Ovary (tissue), 9 donors: ENCODE results near the gene KRT39. TPM values are rescaled to one million over a fixed set of nuclear protein-coding genes. Genes with fewer than 3 reads are reported as not detected.

ENCODE experiments used
- DNase-seq, 5 donors: peaks; one replicate each; pipeline ENCODE4 v3.0.0-alpha.2; 2019 to 2020
- H3K27ac ChIP-seq, 2 donors: fragments of 200-600 bp; one replicate each; pipeline versions ENCODE4 v1.5.1 to v1.8.0; 2019 to 2022
- H3K27me3 ChIP-seq: fragments of 200-600 bp; one replicate; pipeline ENCODE4 v1.8.0; 2022
- H3K36me3 ChIP-seq: fragments of 200-600 bp; sonication (generic); one replicate; pipeline ENCODE4 v1.5.1; 2019
- H3K4me1 ChIP-seq: one replicate; pipeline ENCODE4 v1.8.1; 2013; ENCODE audit warnings: mild to moderate bottlenecking, moderate library complexity; ENCODE audit not compliant: insufficient read depth
- H3K4me3 ChIP-seq: fragments of 200-600 bp; sonication (generic); one replicate; pipeline ENCODE4 v1.5.1; 2017
- H3K9me3 ChIP-seq, 2 donors: fragments of 200-600 bp in 1 of 2; sonication (generic) in 1 of 2; one replicate each; pipeline versions ENCODE4 v1.5.1 to v1.8.1; 2013 to 2019; ENCODE audit warnings: mild to moderate bottlenecking in 1 of 2, moderate library complexity in 1 of 2
- EP300 ChIP-seq: sonication (generic); formaldehyde crosslinking; IDR thresholded peaks from one replicate; pipeline ENCODE4 v1.6.1; 2017; ENCODE audit warnings: antibody characterized with exemption
- POLR2A ChIP-seq: fragments of 450-650 bp; IDR thresholded peaks from one replicate; pipeline ENCODE4 v1.6.1; 2017; ENCODE audit warnings: antibody characterized with exemption, mild to moderate bottlenecking, moderate library complexity
- WGBS, 3 donors: extraction: QIAGEN DNeasy Blood & Tissue Kit in 1 of 3; methylation state at CpG; one replicate each; pipeline versions ENCODE4 v1.1.5 to v1.1.7; 2013 to 2017; 5-methylcytosine and 5-hydroxymethylcytosine counted together
- intact Hi-C, 4 donors: fragments of 100-400 bp; cut with DNase I; formaldehyde crosslinking; loops; one replicate each; pipeline versions ENCODE4 v1.11.0 to v1.15.1; 2022 to 2023
- polyA plus RNA-seq, 2 donors: library from polyadenylated mRNA; stranded (reverse); fragments of 200-250 nt in 1 of 2; fragments of 350-450 nt in 1 of 2; fragmentation: Illumina TruSeq in 1 of 2; extraction: RNeasy Lipid Tissue Mini Kit (QIAGEN cat#74804) in 1 of 2; gene quantifications; one replicate each; pipeline ENCODE4 v1.2.3, GENCODE V29; 2013 to 2014
- total RNA-seq, 7 donors: library from RNA; depleted of rRNA in 2 of 7; stranded (reverse); fragments of >200 nt in 2 of 7; fragmentation: NEBNext Ultra II Directional in 3 of 7; extraction: Animal tissue kit (Norgen Biotek cat#: 25700) in 3 of 7; gene quantifications; one replicate each; pipeline versions ENCODE4 v1.1.0 to v1.2.4, GENCODE V29; 2016 to 2023
- TF ChIP-seq, protein P1 (sequence below), 3 donors: fragments of 450-650 bp in 2 of 3; fragments of 200-600 bp in 1 of 3; IDR thresholded peaks; one replicate each; pipeline versions ENCODE4 v1.5.1 to v1.8.0; 2016 to 2022; ENCODE audit warnings: antibody characterized with exemption in 3 of 3, mild to moderate bottlenecking in 1 of 3
- donor health status: DM: no; HTN: no; CAD: no; lungs with moderate emphysema.
- donor health status: DM: no; HTN: no; CAD: no.
- donor health status: Bipolar disorder and iron deficiency.
- donor health status: DM: yes; HTN: yes; CAD: no.
- donor health status: DM: no; HTN: no; CAD: no.
- donor health status: DM: yes; HTN: yes; CAD: no.

Gene KRT39
- total and polyA plus RNA-seq, 9 donors = 0.69 TPM; not detected in 8

DNA sequence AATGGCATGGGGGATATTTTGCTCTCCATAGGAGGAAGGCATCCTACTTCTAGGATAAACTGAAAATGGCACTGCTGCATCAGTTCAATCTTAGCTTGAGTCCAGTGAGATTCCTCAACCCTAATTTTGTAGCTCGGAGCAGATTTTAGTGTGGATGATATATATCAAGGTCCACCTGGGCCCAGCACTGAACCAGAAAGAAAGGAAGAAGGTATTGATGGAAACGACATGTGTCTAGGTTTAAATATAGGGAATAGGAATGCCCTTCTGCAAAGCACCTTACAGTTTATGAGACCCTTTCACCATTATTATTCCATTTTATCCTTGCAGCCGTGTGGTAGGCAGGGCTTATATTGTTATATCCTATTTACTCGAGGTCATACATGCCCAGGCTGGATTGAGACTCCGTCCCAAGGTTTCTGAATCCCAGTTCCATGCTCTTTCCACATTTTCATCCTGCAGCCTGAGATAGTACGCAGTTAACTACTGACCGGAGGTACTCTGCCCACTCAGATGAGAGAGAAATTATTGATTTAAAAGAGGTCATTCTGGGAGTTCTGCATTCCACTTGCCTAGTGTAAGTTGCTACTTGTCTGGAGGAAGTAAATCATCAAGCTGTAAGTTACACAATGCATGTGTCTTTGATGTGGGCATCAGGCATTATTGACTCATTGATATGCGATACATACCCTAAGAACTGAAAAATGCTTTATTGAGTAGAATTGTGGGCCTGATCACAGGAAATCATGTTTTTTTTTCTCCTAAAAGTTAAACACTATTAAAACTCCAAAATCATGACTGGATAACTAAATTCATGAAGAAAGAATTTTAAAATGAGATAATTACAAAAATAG, 10.1 kb downstream of the KRT39 start:
- no peaks in the 10 kb centered on the region for H3K27me3 ChIP-seq
- H3K9me3 ChIP-seq = no peaks in the 10 kb centered on the region
- WGBS, 3 donors = 55 to 68% (median 60%) methylated on average over 8 of the region's 8 CpGs
- H3K27ac ChIP-seq = no peak overlapping the region
- no peak for DNase-seq
- no peak overlapping the region for H3K4me3 ChIP-seq
- H3K36me3 ChIP-seq = no peaks in the 10 kb centered on the region
- no peaks in the 10 kb centered on the region for H3K4me1 ChIP-seq
- TF ChIP-seq, protein P1, sequence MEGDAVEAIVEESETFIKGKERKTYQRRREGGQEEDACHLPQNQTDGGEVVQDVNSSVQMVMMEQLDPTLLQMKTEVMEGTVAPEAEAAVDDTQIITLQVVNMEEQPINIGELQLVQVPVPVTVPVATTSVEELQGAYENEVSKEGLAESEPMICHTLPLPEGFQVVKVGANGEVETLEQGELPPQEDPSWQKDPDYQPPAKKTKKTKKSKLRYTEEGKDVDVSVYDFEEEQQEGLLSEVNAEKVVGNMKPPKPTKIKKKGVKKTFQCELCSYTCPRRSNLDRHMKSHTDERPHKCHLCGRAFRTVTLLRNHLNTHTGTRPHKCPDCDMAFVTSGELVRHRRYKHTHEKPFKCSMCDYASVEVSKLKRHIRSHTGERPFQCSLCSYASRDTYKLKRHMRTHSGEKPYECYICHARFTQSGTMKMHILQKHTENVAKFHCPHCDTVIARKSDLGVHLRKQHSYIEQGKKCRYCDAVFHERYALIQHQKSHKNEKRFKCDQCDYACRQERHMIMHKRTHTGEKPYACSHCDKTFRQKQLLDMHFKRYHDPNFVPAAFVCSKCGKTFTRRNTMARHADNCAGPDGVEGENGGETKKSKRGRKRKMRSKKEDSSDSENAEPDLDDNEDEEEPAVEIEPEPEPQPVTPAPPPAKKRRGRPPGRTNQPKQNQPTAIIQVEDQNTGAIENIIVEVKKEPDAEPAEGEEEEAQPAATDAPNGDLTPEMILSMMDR (IDR thresholded peaks at IDR 0.05) = no peak
- intact Hi-C loops = no loop called here

DNA sequence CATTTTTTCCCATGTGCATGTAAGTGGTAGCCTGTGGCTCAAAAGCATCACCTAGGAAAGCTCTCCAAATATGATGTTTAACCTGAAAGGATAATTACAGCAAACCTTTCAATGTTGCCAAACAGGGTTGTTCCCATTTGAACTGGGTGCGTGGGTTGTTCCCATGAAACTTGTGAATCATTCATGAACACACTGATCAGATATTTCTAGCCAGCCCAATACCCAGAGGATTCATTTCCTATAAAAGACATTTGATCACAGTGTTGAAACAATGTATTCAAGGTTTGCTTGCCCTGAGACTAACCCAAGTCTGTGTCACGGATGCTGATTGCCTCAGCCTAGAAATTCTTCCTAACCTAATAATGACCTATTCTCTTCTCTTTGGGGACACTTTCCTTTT, 12.9 kb downstream of the KRT39 start:
- 90 to 100% (median 92%) methylated on average over 2 of the region's 2 CpGs for WGBS, 3 donors
- DNase-seq = no peak

DNA sequence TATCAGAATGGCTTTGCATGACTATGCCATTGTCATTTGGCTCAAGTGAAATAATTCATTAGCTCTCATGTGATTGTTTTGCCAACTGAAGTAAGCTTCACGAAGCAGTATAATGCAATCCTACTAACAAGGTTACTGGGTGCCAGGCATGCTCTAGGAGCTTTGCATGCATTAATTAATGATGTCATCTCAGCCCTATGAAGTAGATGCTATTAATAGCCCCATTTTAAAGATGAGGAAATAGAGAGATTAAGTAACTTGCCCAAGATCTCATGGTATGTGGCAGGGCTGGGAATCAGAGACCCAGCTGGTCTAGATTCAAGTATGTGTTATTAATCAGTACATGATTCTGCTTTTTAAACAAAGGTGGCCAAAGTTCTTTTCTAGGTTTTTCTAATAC, 14.1 kb downstream of the KRT39 start:
- Histone ChIP-seq H3K27ac (no peak overlapping the region), H3K4me1 (peaks cover 2% of the 10 kb centered on the region), H3K27me3 (no peaks in the 10 kb centered on the region), H3K9me3 (no peaks in the 10 kb centered on the region), H3K36me3 (no peaks in the 10 kb centered on the region), H3K4me3 (no peak overlapping the region)
- DNase-seq = no peak
- no peak for TF ChIP-seq POLR2A
- TF ChIP-seq, protein P1 (IDR thresholded peaks at IDR 0.05) = no peak
- TF ChIP-seq EP300 = no peak
- intact Hi-C loops = no loop called here
- 48 to 68% (median 51%) methylated on average over 1 of the region's 1 CpG for WGBS, 3 donors

More for the DNA sequence above, 12.9 kb downstream of the KRT39 start:
- H3K4me3 ChIP-seq = no peak overlapping the region
- H3K27me3 ChIP-seq = no peaks in the 10 kb centered on the region
- intact Hi-C loops = no loop called here
- H3K9me3 ChIP-seq = no peaks in the 10 kb centered on the region
- TF ChIP-seq POLR2A (no peak), EP300 (no peak)
- TF ChIP-seq, protein P1 (IDR thresholded peaks at IDR 0.05) = no peak
- no peaks in the 10 kb centered on the region for H3K36me3 ChIP-seq
- H3K4me1 ChIP-seq = peaks cover 2% of the 10 kb centered on the region
- no peak overlapping the region for H3K27ac ChIP-seq

GRCh38 chr17:40952154-40952553, 14.6 kb downstream of the KRT39 start:
- intact Hi-C loops = no loop called here
- 83 to 94% (median 90%) methylated on average over 2 of the region's 2 CpGs for WGBS, 3 donors
- Histone ChIP-seq H3K27me3 (no peaks in the 10 kb centered on the region), H3K27ac (no peak overlapping the region), H3K9me3 (no peaks in the 10 kb centered on the region), H3K36me3 (no peaks in the 10 kb centered on the region), H3K4me3 (no peak overlapping the region), H3K4me1 (peaks cover 2% of the 10 kb centered on the region)
- TF ChIP-seq EP300 (no peak), POLR2A (no peak)
- TF ChIP-seq, protein P1 (IDR thresholded peaks at IDR 0.05) = no peak
- DNase-seq = no peak
